HepG2 (cell line): ENCODE results near the gene GALNT11. TPM values are rescaled to one million over a fixed set of nuclear protein-coding genes. Genes with fewer than 3 reads are reported as not detected.

ENCODE experiments used
- ATAC-seq: fragments of 200-7000 bp; cut with Tn5 transposase; 3 replicates; pipeline ENCODE4 v1.9.1; 2020; ENCODE audit warnings: mild to moderate bottlenecking, moderate library complexity
- BruUV-seq: library from RNA; stranded (reverse); fragments of 400-500 nt; replicated peaks from 2 replicates; lab custom pipeline; 2021; lab: Mats Ljungman, UMichigan
- CTCF ChIA-PET: fragments of 300-600 bp; formaldehyde crosslinking; extraction: SDS; loops from one replicate; lab custom pipeline; 2021; ENCODE audit warnings: low total read pairs, inconsistent platforms, low intra/inter-chr PET ratio; lab: Yijun Ruan, JAX
- POLR2A ChIA-PET: fragments of 350-600 bp; sonication (Branson Sonifier 250); formaldehyde crosslinking; loops from one replicate; lab custom pipeline; 2020; ENCODE audit warnings: antibody characterized with exemption, inconsistent platforms; lab: Yijun Ruan, JAX
- DNase-seq: peaks from one replicate; pipeline ENCODE4 v3.0.0-alpha.2; 2015; ENCODE audit warnings: low spot score
- FAIRE-seq: peaks from 3 replicates; lab custom pipeline; 2011; peaks lifted over from hg19 to GRCh38; lab: Jason Lieb, UNC
- H2AFZ ChIP-seq: one replicate; pipeline ENCODE4 v1.6.1; 2011; ENCODE audit warnings: low read length, inconsistent platforms
- H3K27ac ChIP-seq: fragments of 300-600 bp; 3 replicates; pipeline ENCODE4 v1.8.0; 2011; ENCODE audit warnings: mixed run types, mild to moderate bottlenecking, mixed read lengths, low read length, inconsistent platforms; ENCODE audit not compliant: insufficient read depth; ENCODE audit errors: extremely low read length
- H3K27me3 ChIP-seq, 2 experiments: fragments of 200-600 bp in 1 of 2; 2 replicates in 1 of 2; 3 replicates in 1 of 2; pipeline versions ENCODE4 v1.6.0 to v1.8.0; 2011; ENCODE audit warnings: low read length in 2 of 2, mild to moderate bottlenecking in 2 of 2, moderate library complexity in 2 of 2, inconsistent platforms in 1 of 2; ENCODE audit not compliant: insufficient read depth in 2 of 2, control insufficient read depth in 1 of 2
- H3K36me3 ChIP-seq, 2 experiments: fragments of 200-600 bp in 1 of 2; replicated peaks in 1 of 2; 2 replicates in 1 of 2; 3 replicates in 1 of 2; pipeline versions ENCODE4 v1.5.1 to v1.8.0; 2011; ENCODE audit warnings: low read length in 2 of 2, inconsistent platforms in 1 of 2; ENCODE audit not compliant: insufficient read depth in 2 of 2, control insufficient read depth in 1 of 2
- H3K4me1 ChIP-seq: 2 replicates; pipeline ENCODE4 v1.5.1; 2012; ENCODE audit warnings: low read length, inconsistent platforms; ENCODE audit not compliant: insufficient read depth
- H3K4me2 ChIP-seq: 2 replicates; pipeline ENCODE4 v1.6.0; 2011; ENCODE audit warnings: low read depth, low read length, inconsistent platforms
- H3K4me3 ChIP-seq, 3 experiments: fragments of 200-600 bp in 1 of 3; sonication (generic), shearing (Covaris generic) in 1 of 3; replicated peaks in 1 of 3; 2 replicates each; pipeline ENCODE4 v1.5.1; 2011 to 2016; ENCODE audit warnings: low read length in 3 of 3, inconsistent platforms in 2 of 3, low read depth in 2 of 3, mild to moderate bottlenecking in 2 of 3, control low read depth in 1 of 3, mixed read lengths in 1 of 3; ENCODE audit not compliant: insufficient read depth in 1 of 3
- H3K79me2 ChIP-seq: one replicate; pipeline ENCODE4 v1.6.1; 2011; ENCODE audit warnings: low read length, inconsistent platforms; ENCODE audit not compliant: insufficient read depth
- H3K9ac ChIP-seq: 2 replicates; pipeline ENCODE4 v1.6.0; 2011; ENCODE audit warnings: mild to moderate bottlenecking, low read depth, low read length, inconsistent platforms; ENCODE audit not compliant: insufficient read depth
- H3K9me3 ChIP-seq: 2 replicates; pipeline ENCODE4 v1.5.1; 2012; ENCODE audit warnings: mild to moderate bottlenecking, low read length
- H4K20me1 ChIP-seq: 2 replicates; pipeline ENCODE4 v1.6.0; 2011; ENCODE audit warnings: inconsistent platforms, mild to moderate bottlenecking, low read length, moderate library complexity; ENCODE audit not compliant: insufficient read depth
- BRD4 ChIP-seq: sonication (generic); formaldehyde crosslinking; IDR thresholded peaks from 2 replicates; pipeline ENCODE4 v1.4.0; 2020; ENCODE audit warnings: missing genetic modification reagents
- CENPX ChIP-seq: sonication (generic); formaldehyde crosslinking; IDR thresholded peaks from 2 replicates; pipeline ENCODE4 v1.9.0; 2021; ENCODE audit warnings: mild to moderate bottlenecking, missing genetic modification reagents, moderate library complexity
- HMG20B ChIP-seq: conservative IDR thresholded peaks from 2 replicates; pipeline ENCODE4 v1.6.1; 2016; ENCODE audit warnings: missing genetic modification reagents, missing compliant biosample characterization
- MAF1 ChIP-seq: sonication (generic); formaldehyde crosslinking; IDR thresholded peaks from 2 replicates; pipeline ENCODE4 v1.5.0; 2020; ENCODE audit warnings: missing genetic modification reagents, borderline replicate concordance
- SCMH1 ChIP-seq: sonication (generic); formaldehyde crosslinking; IDR thresholded peaks from 2 replicates; pipeline ENCODE4 v1.9.0; 2021; ENCODE audit warnings: missing genetic modification reagents, mild to moderate bottlenecking, borderline replicate concordance
- SMC3 ChIP-seq: IDR thresholded peaks from 2 replicates; pipeline ENCODE4 v1.6.1; 2011; ENCODE audit warnings: low read length, improper control_type of control experiment
- TMF1 ChIP-seq: sonication (generic); formaldehyde crosslinking; IDR thresholded peaks from 2 replicates; pipeline ENCODE4 v1.8.1; 2022; ENCODE audit warnings: low read depth, missing genetic modification reagents
- ZBTB7B ChIP-seq: sonication (generic); formaldehyde crosslinking; IDR thresholded peaks from 2 replicates; pipeline ENCODE4 v1.4.0; 2020; ENCODE audit warnings: missing genetic modification reagents
- WGBS: methylation state at CpG from one replicate; pipeline ENCODE4 v1.1.6; 2017; ENCODE audit warnings: low lambda C conversion rate; 5-methylcytosine and 5-hydroxymethylcytosine counted together
- in situ Hi-C: cut with HindIII; loops from 2 replicates; pipeline ENCODE4 v1.10.0; 2017; ENCODE audit warnings: low pct_unique_long_range_greater_than_20kb; ENCODE audit not compliant: extremely low pct_ligation_motif_present
- intact Hi-C: fragments of 100-400 bp; cut with micrococcal nuclease; formaldehyde crosslinking; loops from one replicate; pipeline ENCODE4 v1.10.0; 2022; ENCODE audit not compliant: unreplicated experiment
- polyA plus RNA-seq, 8 experiments: library from polyadenylated mRNA; depleted of rRNA in 3 of 8; stranded (reverse) in 7 of 8; unstranded in 1 of 8; fragments of >200 nt; fragmentation: Illumina TruSeq in 4 of 8; extraction: Trizol in 4 of 8; gene quantifications; 2 replicates each; pipeline versions ENCODE4 v1.2.1 to v1.2.3, GENCODE V29; 2011 to 2016; ENCODE audit warnings: low read depth in 4 of 8, missing spikeins in 1 of 8, mixed read lengths in 1 of 8; ENCODE audit not compliant: insufficient read depth in 1 of 8
- total RNA-seq, 5 experiments: library from RNA; depleted of rRNA; stranded (reverse); fragments of >200 nt; fragmentation: Illumina TruSeq; extraction: Trizol; gene quantifications; 2 replicates each; pipeline ENCODE4 v1.2.3, GENCODE V29; 2016; ENCODE audit warnings: low read depth in 1 of 5
- TF ChIP-seq, protein P1 (sequence below): sonication (generic); formaldehyde crosslinking; IDR thresholded peaks from 2 replicates; pipeline ENCODE4 v1.8.0; 2022; ENCODE audit warnings: mild to moderate bottlenecking, missing genetic modification reagents; ENCODE audit not compliant: insufficient replicate concordance
- TF ChIP-seq, protein P2 (sequence below): sonication (generic); formaldehyde crosslinking; IDR thresholded peaks from 2 replicates; pipeline ENCODE4 v1.9.0; 2021; ENCODE audit warnings: missing genetic modification reagents, borderline replicate concordance
- TF ChIP-seq, protein P3 (sequence below): sonication (generic); formaldehyde crosslinking; IDR thresholded peaks from 2 replicates; pipeline ENCODE4 v1.5.1; 2020; ENCODE audit warnings: missing genetic modification reagents, mild to moderate bottlenecking, borderline replicate concordance

The GALNT11 gene
- total and polyA plus RNA-seq, 2 of the 13 experiments (the other 11 are each of a cell fraction or from before 2014, with no cell fraction given) = 9.3 to 16.3 TPM

DNA sequence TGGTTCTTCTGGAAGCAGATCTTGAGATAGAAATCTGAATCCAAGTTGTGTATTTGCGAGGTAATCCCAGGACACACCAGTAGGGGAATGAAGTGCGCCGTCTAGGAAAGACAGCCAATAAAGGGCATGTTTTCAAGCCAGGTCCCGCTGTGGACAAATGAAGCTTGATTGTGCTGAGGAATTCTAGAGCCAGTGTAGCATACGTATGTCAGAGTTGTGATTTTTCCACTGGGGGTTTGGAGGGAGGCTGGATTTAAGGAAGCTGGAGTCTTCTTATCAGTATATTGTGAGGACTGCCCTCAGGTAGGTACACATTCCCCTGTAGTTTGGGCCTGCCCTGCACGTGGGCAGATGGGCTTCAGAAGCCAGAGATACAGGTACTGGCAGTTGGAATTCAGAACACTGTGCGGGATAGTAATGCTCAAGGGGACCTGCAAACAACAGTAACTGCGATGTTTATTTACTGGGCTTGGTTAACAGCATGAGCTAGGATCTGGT is 50.9 kb downstream of the GALNT11 start (continued):
- TF ChIP-seq SMC3 = peak; percentile 40; the same call in 1 of the 2 replicates

DNA sequence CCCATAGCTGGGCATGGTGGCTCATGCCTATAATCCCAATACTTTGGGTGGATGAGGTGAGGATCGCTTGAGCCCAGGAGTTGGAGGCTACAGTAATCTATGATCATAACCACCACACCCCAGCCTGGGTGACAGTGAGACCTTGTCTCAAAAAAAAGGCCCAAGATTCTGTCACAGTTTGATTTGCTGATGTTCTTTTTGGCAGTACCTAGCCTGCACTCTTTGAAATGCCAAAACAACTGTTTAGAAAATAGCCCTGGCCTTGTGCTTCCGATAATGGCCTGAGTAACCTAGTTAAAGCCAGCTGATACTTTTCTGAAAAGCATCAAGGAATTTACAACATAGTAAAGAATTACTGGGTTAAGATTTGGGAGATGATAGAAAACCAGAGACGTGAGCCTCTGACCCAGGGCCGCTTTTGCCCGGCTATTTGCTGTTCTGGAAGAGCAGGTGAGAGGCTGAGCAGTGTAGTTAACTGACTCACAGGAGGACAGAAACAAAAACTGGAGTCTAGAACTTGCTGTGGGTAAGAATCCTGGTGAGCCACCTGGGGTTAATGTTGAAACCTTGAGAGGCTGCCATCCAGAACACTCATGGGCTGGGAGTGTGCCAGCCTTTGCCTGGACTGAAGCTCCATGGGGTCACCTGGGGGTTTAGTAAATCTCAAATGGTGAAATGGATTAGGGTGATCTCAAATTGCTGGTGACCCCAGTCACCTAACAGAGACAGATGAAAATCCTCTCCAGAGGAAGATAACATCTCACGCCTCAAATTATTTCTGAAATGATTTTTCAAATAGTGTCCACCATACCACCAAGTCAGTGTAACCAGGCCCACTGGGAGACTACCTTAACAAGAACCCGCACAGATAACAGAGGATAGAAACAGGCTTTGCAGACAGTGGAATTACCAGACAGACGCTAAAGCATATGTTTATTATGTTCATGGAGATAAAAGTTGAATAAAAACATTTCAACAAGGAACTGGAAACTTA is 51.8 kb downstream of the GALNT11 start:
- Histone ChIP-seq H4K20me1 (no peaks in the 10 kb centered on the region), H3K27me3 (no peaks in the 10 kb centered on the region), H3K36me3 (no peaks in the 10 kb centered on the region), H3K9ac (no peak overlapping the region), H3K27ac (no peak overlapping the region), H3K4me2 (no peak overlapping the region), H3K79me2 (no peaks in the 10 kb centered on the region), H3K9me3 (no peaks in the 10 kb centered on the region), H3K4me1 (peaks cover 55% of the 10 kb centered on the region), H2AFZ (no peak overlapping the region), H3K4me3 (no peak overlapping the region)
- ChIA-PET CTCF (no interaction called here), POLR2A (no interaction called here)
- FAIRE-seq = no peak
- no TSS peak for BruUV-seq
- intact Hi-C loops (loop anchor here (1.0 kb wide), 1 partner anchor 69 kb away; no protein-coding TSS in a partner anchor), in situ Hi-C loops (no loop called here)
- no peak for DNase-seq
- 95% methylated on average over 8 of the region's 8 CpGs for WGBS
- no peak for ATAC-seq
- TF ChIP-seq, protein P1, sequence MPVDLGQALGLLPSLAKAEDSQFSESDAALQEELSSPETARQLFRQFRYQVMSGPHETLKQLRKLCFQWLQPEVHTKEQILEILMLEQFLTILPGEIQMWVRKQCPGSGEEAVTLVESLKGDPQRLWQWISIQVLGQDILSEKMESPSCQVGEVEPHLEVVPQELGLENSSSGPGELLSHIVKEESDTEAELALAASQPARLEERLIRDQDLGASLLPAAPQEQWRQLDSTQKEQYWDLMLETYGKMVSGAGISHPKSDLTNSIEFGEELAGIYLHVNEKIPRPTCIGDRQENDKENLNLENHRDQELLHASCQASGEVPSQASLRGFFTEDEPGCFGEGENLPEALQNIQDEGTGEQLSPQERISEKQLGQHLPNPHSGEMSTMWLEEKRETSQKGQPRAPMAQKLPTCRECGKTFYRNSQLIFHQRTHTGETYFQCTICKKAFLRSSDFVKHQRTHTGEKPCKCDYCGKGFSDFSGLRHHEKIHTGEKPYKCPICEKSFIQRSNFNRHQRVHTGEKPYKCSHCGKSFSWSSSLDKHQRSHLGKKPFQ (CRISPR knock-in tag) = no peak
- TF ChIP-seq CENPX (CRISPR knock-in tag) = no peak
- no peak for TF ChIP-seq BRD4 (CRISPR knock-in tag)
- TF ChIP-seq MAF1 (CRISPR knock-in tag) = no peak
- TF ChIP-seq SCMH1 (CRISPR knock-in tag) = no peak
- TF ChIP-seq HMG20B (CRISPR knock-in tag) = no peak
- no peak for TF ChIP-seq TMF1 (CRISPR knock-in tag)
- TF ChIP-seq, protein P2, sequence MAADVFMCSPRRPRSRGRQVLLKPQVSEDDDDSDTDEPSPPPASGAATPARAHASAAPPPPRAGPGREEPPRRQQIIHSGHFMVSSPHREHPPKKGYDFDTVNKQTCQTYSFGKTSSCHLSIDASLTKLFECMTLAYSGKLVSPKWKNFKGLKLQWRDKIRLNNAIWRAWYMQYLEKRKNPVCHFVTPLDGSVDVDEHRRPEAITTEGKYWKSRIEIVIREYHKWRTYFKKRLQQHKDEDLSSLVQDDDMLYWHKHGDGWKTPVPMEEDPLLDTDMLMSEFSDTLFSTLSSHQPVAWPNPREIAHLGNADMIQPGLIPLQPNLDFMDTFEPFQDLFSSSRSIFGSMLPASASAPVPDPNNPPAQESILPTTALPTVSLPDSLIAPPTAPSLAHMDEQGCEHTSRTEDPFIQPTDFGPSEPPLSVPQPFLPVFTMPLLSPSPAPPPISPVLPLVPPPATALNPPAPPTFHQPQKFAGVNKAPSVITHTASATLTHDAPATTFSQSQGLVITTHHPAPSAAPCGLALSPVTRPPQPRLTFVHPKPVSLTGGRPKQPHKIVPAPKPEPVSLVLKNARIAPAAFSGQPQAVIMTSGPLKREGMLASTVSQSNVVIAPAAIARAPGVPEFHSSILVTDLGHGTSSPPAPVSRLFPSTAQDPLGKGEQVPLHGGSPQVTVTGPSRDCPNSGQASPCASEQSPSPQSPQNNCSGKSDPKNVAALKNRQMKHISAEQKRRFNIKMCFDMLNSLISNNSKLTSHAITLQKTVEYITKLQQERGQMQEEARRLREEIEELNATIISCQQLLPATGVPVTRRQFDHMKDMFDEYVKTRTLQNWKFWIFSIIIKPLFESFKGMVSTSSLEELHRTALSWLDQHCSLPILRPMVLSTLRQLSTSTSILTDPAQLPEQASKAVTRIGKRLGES (CRISPR knock-in tag) = no peak
- TF ChIP-seq, protein P3, sequence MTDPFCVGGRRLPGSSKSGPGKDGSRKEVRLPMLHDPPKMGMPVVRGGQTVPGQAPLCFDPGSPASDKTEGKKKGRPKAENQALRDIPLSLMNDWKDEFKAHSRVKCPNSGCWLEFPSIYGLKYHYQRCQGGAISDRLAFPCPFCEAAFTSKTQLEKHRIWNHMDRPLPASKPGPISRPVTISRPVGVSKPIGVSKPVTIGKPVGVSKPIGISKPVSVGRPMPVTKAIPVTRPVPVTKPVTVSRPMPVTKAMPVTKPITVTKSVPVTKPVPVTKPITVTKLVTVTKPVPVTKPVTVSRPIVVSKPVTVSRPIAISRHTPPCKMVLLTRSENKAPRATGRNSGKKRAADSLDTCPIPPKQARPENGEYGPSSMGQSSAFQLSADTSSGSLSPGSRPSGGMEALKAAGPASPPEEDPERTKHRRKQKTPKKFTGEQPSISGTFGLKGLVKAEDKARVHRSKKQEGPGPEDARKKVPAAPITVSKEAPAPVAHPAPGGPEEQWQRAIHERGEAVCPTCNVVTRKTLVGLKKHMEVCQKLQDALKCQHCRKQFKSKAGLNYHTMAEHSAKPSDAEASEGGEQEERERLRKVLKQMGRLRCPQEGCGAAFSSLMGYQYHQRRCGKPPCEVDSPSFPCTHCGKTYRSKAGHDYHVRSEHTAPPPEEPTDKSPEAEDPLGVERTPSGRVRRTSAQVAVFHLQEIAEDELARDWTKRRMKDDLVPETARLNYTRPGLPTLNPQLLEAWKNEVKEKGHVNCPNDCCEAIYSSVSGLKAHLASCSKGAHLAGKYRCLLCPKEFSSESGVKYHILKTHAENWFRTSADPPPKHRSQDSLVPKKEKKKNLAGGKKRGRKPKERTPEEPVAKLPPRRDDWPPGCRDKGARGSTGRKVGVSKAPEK (CRISPR knock-in tag) = no peak
- TF ChIP-seq ZBTB7B = no peak
